GM18858 (cell line): Measurements from ENCODE around the gene ROR1.
"Not testable (repeated sequence)": the region's sequence is repeated elsewhere in the genome, so short reads cannot be mapped to it uniquely, and the experiment has no call there.

Source experiments
- ATAC-seq: cut with Tn5 transposase; IDR thresholded peaks from one replicate; pipeline ENCODE4 v1.9.1; 2021; ENCODE audit not compliant: unreplicated experiment

The ROR1 gene

DNA sequence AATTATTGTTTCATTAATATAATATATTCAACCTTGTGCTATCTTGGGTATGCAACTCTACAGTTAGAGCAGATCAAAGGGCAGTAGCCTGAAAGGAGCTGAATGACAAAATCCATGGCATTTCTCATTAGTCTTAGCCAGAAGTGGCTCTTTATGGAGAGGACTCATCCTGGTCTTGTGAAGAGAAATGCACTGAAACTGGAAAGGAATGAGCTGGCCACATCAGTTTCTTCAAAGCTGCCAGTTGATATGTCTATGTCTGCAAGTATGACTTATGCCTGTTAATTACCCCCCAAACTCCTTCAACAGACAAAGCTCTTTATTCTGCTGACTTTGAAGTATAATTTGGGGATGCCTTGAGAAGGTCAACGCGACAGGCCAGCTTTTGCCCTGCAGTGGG lies 310.6 kb downstream of the ROR1 start:
- ATAC-seq, result no peak

DNA sequence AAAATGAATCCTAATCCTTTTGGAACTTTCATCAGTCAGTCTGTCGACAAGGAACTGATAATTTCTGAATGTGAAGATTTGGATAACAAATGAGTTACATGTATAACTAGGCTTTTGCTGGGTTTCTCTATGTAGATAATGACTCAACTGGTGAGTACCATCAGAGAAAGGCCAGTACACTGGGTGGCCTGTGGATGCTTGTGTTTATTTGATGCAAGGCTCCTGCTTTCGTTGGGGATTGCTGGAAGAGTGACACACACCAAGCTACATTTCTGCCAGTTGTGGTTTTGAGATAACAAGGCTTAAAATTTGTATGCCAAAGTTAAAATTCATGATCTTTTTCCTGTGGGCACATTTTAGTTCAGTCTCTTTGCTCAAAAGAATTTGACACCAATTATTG lies 314.0 kb downstream of the ROR1 start:
- no peak for ATAC-seq

DNA sequence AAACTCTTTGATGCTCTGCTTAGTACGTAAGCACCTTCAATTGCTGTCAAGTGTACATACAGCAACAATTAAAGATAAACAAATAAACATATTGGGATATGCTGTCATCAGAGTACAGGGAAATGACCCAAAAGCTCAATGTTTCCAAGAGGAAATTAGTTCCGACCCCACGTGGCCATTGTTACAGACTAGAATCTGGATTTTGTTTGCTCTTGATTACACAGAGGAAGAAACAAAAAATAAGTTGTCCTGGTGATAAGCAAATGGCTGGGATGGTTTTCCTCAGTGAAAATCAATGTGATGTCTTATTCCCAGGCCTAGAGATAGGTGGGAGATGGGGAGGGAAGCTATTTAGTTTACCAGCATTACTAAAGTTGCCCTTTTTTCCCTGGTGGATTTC lies 316.6 kb downstream of the ROR1 start:
- ATAC-seq, result no peak

DNA sequence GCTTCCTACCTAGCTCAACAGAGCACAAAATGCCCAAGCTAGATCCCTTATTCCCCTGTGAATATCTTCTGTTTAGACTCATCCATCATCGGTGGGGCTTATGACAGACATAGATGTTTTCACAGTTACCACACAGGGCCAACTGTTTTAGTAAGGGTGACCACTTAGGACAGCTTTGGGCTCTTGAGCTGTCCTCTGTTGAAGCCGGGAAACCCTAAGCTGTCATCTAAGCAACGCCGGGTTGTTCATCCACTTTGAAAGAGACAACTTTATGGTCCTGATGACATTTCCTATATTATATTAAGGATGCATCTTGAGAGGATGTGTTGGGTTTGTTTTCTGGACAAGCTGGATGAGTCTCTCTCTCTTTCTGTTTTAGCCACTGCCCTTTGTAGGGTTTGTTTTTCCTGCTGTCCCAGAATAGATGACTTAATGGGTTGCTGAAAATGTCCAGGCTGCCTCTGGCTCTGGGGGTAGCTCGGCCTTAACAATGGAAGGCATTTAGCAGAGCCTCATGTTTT lies 319.1 kb downstream of the ROR1 start:
- no peak for ATAC-seq

DNA sequence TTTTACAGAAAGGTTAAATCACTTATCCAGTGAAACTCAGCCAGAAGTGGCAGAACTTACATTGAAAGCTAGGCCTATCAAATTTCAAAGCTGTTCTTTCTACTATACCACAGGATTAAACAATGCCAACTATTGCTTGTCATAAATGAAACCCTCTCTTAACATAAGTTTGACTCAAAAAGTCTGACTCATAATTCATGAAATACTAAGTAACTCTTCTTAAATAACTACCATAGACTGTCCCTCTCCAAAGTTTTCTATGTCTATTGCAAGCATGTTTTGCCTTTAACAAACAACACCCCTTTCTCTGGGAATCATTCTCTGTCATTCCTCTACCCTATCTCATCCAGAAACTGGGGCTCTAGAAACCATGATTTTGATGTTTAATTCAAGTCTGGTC lies 320.1 kb downstream of the ROR1 start:
- ATAC-seq, result no peak

DNA sequence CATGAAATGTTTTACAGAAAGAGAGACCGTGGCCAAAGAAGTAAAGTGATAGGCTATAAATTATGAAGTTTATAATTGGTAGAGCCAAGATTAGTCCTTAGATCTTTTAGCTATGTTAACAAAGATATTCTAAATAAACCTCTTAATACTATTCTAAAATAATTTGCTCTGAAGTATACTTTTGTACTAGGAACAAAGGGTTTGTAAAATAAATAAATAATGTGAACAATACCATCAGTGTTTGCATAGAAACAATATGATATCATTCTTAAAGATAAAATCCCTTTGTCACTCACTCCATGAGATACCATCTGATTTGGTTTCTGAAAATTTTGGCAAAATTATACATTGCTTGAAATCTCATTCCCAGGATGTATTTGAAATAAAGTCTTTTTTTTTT lies 322.0 kb downstream of the ROR1 start:
- ATAC-seq, result no peak

DNA sequence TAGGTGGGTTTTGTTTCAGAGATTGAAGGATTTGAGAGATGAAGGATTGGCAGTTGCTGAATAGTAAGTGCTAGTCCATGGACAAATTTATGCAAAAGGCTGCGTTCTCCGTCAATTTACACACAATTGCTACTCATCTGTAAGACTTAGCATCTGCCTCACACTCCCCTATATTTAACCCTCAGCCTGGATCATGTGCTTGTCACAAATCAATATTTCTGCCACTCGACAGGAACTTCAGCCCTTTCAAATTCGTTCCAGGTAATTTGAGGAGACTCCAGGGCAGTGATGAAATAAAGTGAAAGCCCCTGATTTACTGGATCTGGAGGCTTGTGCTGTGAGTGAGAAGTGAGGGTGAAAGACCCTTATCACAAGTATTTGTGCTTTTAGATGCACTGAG lies 324.0 kb downstream of the ROR1 start:
- no peak for ATAC-seq

DNA sequence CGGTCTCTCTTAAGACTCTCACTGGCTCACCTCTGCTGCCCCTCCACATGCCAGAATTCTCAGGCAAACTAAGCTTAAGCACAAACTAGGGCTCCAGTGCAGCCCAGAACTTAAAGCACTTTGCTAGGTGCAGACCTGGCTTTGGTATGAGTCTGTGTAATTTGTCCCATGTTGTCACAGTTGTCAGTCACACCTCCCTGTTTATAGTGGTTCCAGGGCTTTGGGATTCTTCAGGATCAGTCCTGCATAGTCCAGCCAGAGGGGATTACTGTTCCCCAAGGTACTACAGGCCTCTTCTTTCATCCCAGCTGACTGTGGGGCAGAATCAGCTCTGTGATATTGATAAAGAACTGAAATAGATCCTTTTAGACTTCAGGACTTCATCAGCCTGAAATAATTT lies 324.6 kb downstream of the ROR1 start:
- ATAC-seq, result no peak

DNA sequence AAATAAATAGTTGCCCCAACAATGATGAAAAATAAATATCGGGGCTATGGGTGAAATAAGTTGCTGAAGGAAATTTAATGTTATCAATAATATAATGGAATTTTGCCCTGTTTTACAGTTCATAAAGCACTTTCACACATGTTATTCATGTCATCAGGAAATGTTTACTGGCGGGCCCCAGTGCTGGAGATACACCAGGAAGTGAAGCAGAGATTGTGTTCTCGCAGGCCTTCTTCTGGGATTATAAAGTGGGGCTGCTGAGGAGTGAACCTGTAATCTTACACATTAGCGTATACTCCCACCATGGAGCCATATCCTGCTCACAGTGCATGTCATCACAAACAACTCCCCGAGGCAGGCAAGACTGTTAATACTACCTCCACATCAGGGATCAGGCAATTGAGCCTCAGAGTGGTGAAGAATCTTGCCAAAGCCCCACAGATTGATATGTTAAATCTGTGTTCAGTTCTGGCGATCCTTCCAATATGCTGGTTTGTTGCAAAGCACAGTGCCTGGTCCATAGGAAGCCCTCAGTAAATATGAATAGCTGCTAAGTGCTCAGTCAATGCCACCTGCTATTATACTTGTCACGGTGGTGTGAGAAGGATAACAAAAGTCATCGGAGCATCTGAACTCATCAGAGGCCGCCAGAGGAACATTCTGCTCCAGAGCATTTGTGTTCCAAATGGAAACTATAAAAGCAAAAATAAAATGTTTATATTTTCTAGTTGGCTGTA lies 325.2 kb downstream of the ROR1 start:
- ATAC-seq, result no peak

DNA sequence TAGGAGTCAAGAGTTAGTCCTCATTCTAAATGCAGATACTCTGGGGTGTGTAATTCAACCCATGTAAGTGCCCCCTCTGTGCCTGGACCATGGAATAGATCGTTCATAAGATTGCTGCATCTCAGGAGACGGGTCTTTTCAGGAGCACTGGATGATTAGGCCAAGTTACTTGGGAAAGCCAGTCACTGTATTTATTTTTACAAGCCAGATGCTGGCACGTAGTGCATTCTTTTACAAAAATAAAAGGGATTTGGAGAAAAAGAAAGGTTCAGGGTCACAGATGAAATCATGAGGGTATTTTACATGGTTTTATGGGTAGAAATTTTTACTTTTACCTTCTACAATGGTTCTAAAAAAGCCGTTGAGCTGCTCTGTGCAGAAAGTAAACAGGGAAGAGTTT lies 327.0 kb downstream of the ROR1 start:
- ATAC-seq, result no peak

DNA sequence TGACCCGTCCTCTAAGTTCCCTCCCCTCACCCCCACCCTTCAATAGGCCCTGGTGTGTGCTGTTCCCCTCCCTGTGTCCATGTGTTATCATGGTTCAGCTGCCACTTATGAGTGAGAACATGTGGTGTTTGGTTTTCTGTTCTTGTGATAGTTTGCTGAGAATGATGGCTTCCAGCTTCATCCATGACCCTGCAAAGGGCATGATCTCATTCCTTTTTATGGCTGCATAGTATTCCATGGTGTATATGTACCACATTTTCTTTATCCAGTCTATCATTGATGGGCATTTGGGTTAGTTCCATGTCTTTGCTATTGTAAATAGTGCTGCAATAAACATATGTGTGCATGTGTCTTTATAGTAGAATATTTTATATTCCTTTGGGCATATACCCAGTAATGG lies 330.8 kb downstream of the ROR1 start:
- ATAC-seq, result not testable (repeated sequence)

DNA sequence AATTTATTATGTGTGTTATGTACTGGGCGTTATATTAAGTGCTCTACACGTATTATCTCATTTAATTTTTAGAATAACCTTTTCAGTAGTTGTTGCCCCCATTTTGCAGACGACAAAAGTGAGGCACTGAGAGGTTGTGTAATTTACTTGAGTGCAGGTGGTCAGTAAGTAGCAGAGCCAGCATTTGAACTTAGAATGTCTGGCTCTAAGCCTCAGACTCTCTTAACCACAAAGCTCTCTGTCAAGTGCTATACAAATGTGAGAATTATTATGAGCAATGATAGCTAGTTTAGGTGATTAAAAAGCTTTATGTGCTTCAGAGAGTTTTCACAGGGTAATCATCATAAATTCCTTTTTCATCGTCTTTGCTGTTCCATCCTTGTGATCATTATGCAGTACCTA lies 333.3 kb downstream of the ROR1 start:
- ATAC-seq, result no peak

DNA sequence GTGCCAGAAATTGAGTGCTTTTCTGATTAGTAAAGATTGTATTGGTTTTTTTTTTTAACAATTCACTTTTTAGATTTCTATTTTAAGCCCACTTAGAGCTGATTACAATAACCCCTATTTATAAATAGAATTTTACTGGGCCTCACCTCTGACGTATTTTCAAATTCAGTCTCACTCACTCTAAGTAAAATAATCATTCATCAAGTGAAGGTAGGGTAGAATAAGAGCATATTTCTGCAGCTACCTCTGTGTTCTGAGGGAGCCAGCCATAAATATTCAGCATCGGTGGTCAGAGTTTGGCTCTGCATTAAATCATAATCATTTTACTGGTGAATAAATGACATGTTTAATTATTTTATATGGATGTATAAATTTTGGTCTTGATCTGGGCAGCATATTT lies 333.8 kb downstream of the ROR1 start:
- ATAC-seq, result no peak

DNA sequence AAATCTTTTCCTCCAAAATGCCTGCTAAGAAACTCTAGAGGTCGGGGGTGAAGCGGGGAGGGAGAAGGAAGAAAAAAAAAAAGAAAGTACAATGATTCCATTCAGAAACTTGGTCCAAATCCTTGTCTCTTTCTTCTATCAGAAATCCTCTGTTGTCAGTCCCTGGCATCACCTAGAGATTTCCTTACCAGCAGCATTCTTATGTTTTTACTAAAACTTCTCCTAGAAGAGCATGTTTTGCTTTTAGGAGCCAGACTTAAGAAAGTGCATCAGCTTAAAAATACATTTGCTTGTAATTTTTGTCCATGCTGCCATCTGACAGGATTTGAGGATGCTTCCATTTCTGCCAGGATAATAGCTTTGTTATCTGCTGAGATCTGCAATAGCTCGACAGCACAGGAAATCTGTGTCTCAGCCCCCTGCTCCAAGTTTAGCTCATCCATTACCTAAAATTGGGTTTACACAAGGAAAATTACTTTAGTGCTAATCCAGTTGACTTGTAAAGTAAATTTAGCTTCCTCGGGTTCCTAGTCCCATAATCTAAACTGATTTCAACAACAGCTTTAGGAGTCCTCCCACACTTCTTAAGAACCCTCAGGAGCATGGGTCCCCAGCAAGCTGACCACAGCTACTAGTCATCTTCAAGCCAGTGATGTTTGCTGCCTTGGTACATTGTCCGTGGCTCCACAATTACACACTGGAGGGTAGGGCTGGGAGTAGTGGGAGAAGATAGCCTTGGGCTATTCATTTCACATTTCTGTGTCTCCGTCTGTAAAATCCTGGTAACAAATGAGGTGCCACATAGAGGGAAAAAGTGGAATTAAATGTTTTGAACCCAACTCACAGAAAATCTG lies 337.3 kb downstream of the ROR1 start:
- ATAC-seq, result no peak

DNA sequence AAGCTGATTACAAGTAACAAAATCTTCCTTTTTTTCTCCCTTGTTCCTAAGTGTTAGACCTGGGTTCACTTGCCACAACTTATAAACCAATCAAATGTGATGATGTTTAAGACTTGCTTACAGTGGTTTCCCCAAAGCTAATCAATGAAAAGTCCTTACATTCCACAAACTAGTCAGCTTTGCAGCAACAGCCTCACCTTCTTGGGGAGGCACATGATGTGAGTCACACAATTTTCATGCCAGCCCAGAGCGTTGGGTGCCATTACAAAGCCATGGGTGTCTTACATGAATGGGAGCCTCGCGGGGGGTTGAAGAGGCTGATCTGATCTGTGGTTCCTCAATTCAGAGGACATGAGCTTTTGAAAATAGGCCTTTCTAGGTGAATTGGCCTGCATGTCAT lies 338.0 kb downstream of the ROR1 start:
- no peak for ATAC-seq

DNA sequence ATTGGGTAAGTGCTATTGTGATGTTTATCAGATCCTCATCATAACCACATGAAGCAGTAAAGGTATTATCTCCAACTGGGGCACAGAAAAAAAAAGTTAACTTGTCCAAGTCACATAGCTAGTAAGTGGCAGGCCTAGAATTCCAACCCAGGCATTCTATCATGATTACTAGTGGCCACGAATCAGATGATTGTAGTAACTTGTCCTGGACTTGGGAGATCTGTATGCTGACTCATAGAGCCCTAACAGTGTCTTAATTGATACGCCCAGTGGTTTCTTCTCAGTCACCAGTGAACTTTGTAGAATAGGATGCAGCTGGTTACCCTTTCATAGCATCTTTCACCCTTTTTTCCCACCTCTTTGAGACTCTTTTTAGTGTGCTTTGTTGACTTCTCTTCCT lies 338.5 kb downstream of the ROR1 start:
- ATAC-seq, result no peak

DNA sequence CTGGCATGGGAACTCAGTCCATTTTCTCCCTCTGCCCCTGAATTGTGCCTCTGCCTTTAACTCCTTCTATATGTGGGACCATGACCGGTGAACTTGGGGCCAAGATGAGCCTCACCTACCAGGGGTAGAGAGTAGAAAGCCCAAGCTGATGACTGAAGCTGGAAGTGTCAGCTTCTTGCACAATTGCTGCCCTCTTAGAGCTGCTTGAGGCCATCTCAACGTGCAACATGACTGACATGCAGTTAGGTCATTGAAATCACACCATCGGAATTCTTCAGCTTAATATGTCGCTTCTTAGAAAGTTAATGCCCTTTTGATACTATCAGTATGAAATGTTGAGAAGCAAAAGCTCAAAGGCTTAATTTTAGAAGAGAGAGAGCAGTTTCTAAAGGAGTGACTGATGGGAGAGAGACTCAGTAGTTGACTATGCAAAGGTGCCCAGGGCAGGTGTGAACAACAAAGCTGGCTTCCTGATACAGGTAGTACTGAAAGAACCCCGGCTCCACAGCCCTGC lies 340.3 kb downstream of the ROR1 start:
- no peak for ATAC-seq

DNA sequence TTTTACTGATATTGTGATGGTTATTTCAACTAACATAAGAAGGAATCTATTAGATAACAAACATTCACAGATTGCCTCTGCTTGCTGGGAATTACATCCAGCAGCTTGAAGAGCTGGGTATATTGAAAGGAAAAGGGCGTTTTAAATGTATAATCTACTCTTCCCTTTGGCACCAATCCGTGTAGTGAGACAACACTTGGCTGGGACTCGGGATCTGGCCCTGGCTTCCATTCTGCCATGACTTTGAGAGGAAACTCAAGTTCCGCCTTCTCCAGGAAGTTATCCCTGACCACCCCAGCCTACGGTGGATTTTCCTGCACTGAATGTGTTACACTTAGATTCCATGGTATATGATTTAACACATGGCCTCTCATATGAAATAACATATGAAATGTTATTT lies 342.7 kb downstream of the ROR1 start:
- ATAC-seq, result no peak

DNA sequence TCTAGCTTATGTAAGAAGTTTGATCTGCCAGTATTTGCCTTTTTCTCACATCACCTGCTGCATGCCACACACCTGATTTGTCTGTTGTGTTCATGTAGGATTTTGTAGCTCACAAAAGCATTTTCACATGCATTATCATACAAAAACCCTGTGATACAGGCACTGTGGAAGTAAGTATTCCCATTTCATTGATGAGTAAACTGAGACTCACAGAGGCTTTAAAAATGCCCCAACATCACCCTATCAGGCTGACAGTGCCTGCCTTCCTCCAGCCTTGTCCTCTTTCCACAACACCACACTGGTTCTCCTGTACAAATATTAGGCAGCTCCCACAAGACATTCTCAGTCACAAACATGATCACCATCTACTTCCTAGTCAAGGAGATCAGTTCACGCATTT lies 343.7 kb downstream of the ROR1 start:
- no peak for ATAC-seq

DNA sequence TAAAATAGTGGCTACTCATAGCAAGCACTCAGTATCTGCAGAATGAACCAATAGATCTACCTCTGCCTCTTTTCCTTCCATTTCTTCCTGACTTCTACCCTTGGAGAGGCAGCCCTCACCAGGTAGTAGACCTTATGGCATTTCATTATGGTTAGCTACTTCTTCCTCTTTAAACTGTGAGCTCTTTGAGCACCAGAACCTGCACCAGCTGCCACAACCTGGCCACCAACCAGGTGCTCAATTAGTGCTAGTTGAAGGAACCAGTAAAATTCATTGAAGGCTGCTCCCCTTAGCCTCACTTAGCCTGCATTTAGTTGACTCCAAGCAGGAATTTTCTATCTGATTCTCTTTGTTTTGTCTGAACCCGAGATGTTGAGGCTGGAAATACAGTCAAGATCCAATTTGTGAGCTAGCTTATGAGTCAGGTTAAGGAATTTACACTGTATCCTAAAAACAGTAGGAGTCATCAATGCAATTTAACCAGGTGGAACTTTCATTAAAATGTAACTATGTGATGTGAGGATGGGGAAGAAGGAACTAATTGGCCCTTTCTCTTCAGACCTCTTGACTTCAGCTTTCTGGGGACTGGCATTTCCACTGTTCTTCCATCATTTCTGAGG lies 348.1 kb downstream of the ROR1 start:
- ATAC-seq, result no peak

DNA sequence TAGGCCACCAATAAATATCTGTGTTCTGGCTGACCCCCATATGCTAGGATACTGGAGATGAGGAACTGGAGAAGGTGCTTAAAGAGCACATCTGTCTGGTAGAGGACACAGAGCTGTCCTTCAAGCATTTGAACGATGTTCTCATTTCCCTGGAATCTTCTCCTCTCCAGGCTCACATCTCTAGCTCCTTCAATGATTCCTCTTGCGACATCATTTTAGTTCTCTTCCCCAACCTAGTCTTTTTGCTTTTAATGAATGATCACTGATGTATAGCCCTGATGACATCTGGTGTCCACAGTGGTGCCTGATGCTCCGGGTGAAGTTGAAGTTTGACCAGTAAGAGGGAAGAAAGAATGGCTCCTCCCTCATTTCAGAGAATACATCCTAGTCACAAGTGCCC lies 348.8 kb downstream of the ROR1 start:
- ATAC-seq, result no peak
